Measurements from ENCODE around the gene DPEP2. TPM values are rescaled to one million over a fixed set of nuclear protein-coding genes. Genes with fewer than 3 reads are reported as not detected.
"Not testable (repeated sequence)": the region's sequence is repeated elsewhere in the genome, so short reads cannot be mapped to it uniquely, and the experiment has no call there.

The DPEP2 gene
- total RNA-seq, 4 donors from 2014 or later: 4.0 to 8.7 (median 4.8) TPM

GRCh38 chr16:67982011-67982696, 17.1 kb downstream of the DPEP2 start:
- no peak for ATAC-seq (ENCODE audit: low FRiP score)
- no peak for TF ChIP-seq CTCF (IDR thresholded peaks at IDR 0.05)
- DNase-seq (ENCODE audit: low spot score): no peak

- ATAC-seq (ENCODE audit: low FRiP score): no peak
- no peak for DNase-seq (ENCODE audit: low spot score)
- TF ChIP-seq CTCF (IDR thresholded peaks at IDR 0.05): no peak
These were observed 19.2 kb downstream of the DPEP2 start, which contains the start of gene DPEP3 for GRCh38 chr16:67979955-67980678. TSS of gene DPEP3 (minus strand) at chr16:67980499. CDS start at chr16:67980380, 119 bp downstream.

GRCh38 chr16:67977469-67978227, 21.6 kb downstream of the DPEP2 start:
- no peak for TF ChIP-seq CTCF (IDR thresholded peaks at IDR 0.05)
- DNase-seq (ENCODE audit: low spot score) (no peak), ATAC-seq (ENCODE audit: low FRiP score) (no peak)

GRCh38 chr16:67977005-67977404, 22.3 kb downstream of the DPEP2 start:
- no peak for TF ChIP-seq CTCF (IDR thresholded peaks at IDR 0.05)
- DNase-seq (ENCODE audit: low spot score) (no peak), ATAC-seq (ENCODE audit: low FRiP score) (no peak)

- TF ChIP-seq CTCF (IDR thresholded peaks at IDR 0.05): no peak
- ATAC-seq (ENCODE audit: low FRiP score): no peak
- no peak for DNase-seq (ENCODE audit: low spot score)
These were observed 23.1 kb downstream of the DPEP2 start for GRCh38 chr16:67976205-67976604.

- ATAC-seq (ENCODE audit: low FRiP score) (peak; percentile 11), DNase-seq (ENCODE audit: low spot score) (no peak)
- no peak for TF ChIP-seq CTCF (IDR thresholded peaks at IDR 0.05)
These were observed 23.8 kb downstream of the DPEP2 start for GRCh38 chr16:67975321-67976105.

DNA sequence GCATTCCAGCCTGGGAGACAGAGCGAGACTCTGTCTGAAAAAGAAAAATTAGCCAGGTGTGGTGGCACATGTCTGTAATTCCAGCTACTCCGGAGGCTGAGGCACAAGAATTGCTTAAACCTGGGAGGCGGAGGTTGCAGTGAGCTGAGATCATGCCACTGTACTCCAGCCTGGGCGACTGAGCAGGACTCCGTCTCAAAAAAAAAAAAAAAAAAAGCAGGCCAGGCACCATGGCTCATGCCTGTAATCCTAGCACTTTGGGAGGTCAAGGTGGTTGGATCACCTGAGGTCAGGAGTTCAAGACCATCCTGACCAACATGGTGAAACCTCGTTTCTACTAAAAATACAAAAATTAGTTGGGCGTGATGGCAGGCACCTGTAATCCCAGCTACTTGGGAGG, 27.0 kb downstream of the DPEP2 start:
- ATAC-seq (ENCODE audit: low FRiP score); DNase-seq (ENCODE audit: low spot score): not testable (repeated sequence)
